Vagina (tissue), 2 donors: Measurements from ENCODE around the gene SPSB3.

Experiments
- POLR2A ChIP-seq, 2 donors: fragments of 450-650 bp; IDR thresholded peaks; one replicate each; pipeline ENCODE4 v1.6.1; 2017; ENCODE audit warnings: antibody characterized with exemption in 2 of 2, mild to moderate bottlenecking in 2 of 2, moderate library complexity in 2 of 2
- POLR2AphosphoS5 ChIP-seq, 2 donors: sonication (generic); formaldehyde crosslinking; IDR thresholded peaks; one replicate each; pipeline ENCODE4 v1.9.0; 2017; ENCODE audit warnings: antibody characterized with exemption in 2 of 2, mild to moderate bottlenecking in 2 of 2, low read depth in 1 of 2; ENCODE audit not compliant: insufficient read depth in 1 of 2
- TF ChIP-seq, protein P1 (sequence below), 3 experiments: fragments of 450-650 bp in 2 of 3; fragments of 200-600 bp in 1 of 3; sonication (generic) in 1 of 3; IDR thresholded peaks; one replicate each; pipeline ENCODE4 v1.5.1; 2017 to 2019; ENCODE audit warnings: antibody characterized with exemption in 3 of 3, mild to moderate bottlenecking in 2 of 3, moderate library complexity in 2 of 3

GRCh38 chr16:1771188-1771863 is 11.0 kb downstream of the SPSB3 start, which contains the start of gene NME3:
- TF ChIP-seq POLR2A (IDR thresholded peaks at IDR 0.05) = no peak
- no peak for TF ChIP-seq POLR2AphosphoS5 (IDR thresholded peaks at IDR 0.05; ENCODE audit: insufficient read depth in 1 of 2, low read depth in 1 of 2)
- TF ChIP-seq, protein P1, sequence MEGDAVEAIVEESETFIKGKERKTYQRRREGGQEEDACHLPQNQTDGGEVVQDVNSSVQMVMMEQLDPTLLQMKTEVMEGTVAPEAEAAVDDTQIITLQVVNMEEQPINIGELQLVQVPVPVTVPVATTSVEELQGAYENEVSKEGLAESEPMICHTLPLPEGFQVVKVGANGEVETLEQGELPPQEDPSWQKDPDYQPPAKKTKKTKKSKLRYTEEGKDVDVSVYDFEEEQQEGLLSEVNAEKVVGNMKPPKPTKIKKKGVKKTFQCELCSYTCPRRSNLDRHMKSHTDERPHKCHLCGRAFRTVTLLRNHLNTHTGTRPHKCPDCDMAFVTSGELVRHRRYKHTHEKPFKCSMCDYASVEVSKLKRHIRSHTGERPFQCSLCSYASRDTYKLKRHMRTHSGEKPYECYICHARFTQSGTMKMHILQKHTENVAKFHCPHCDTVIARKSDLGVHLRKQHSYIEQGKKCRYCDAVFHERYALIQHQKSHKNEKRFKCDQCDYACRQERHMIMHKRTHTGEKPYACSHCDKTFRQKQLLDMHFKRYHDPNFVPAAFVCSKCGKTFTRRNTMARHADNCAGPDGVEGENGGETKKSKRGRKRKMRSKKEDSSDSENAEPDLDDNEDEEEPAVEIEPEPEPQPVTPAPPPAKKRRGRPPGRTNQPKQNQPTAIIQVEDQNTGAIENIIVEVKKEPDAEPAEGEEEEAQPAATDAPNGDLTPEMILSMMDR (IDR thresholded peaks at IDR 0.05) = no peak
